Measurements from ENCODE around the gene VEPH1. TPM values are rescaled to one million over a fixed set of nuclear protein-coding genes. Genes with fewer than 3 reads are reported as not detected.
"Not testable (repeated sequence)": the region's sequence is repeated elsewhere in the genome, so short reads cannot be mapped to it uniquely, and the experiment has no call there.

Gene VEPH1
- total RNA-seq, 4 donors from 2014 or later: 5.8 TPM; not detected in 3

DNA sequence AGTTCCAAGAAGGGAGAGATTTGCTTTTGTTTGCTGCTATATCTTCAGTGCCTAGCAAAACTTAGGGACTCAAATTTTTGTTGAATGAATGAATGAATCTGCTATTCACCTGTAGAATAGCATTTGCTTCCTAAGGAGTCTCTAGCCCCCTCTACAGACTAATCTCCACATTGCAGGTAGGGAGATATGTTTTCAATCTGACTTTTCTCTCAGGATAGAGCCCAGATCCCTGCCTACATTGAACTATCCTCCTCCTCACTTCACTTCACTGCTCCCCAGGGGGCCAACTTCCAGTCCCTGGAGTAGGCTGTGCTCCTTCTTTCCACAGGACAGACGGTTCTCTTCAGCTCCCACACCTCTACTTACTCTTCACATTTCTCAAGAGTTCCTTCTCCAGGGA lies 148.5 kb downstream of the VEPH1 start:
- Histone ChIP-seq H3K4me1 (no peaks in the 10 kb centered on the region), H3K36me3 (no peaks in the 10 kb centered on the region), H3K27ac (no peak overlapping the region), H3K9me3 (no peaks in the 10 kb centered on the region), H3K4me3 (no peak overlapping the region), H3K27me3 (no peaks in the 10 kb centered on the region)
- TF ChIP-seq, protein P1, sequence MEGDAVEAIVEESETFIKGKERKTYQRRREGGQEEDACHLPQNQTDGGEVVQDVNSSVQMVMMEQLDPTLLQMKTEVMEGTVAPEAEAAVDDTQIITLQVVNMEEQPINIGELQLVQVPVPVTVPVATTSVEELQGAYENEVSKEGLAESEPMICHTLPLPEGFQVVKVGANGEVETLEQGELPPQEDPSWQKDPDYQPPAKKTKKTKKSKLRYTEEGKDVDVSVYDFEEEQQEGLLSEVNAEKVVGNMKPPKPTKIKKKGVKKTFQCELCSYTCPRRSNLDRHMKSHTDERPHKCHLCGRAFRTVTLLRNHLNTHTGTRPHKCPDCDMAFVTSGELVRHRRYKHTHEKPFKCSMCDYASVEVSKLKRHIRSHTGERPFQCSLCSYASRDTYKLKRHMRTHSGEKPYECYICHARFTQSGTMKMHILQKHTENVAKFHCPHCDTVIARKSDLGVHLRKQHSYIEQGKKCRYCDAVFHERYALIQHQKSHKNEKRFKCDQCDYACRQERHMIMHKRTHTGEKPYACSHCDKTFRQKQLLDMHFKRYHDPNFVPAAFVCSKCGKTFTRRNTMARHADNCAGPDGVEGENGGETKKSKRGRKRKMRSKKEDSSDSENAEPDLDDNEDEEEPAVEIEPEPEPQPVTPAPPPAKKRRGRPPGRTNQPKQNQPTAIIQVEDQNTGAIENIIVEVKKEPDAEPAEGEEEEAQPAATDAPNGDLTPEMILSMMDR (IDR thresholded peaks at IDR 0.05): no peak
- TF ChIP-seq POLR2A (IDR thresholded peaks at IDR 0.05): no peak
- no peak for DNase-seq

DNA sequence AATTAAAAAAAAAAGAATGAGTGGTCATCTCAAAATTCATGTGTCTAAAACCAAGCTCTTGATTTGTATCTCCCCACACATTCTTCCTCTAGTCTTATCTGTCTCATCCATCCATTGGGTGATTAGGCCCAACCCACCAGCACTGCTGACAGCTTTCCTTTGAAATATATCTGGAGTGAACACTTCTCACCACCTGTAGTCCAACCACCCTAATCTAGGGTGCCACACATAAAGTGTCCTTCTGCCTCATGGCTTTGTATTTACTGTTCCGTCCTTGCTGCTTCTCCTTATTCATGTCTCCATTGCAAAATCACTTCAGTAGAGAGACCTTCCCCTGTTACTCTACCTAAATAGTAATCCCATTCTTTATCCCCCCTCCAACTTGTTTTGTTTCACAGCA lies 149.0 kb downstream of the VEPH1 start:
- H3K9me3 ChIP-seq: no peaks in the 10 kb centered on the region
- H3K27ac ChIP-seq: no peak overlapping the region
- no peak for TF ChIP-seq POLR2A (IDR thresholded peaks at IDR 0.05)
- TF ChIP-seq, protein P1 (IDR thresholded peaks at IDR 0.05): no peak
- no peaks in the 10 kb centered on the region for H3K27me3 ChIP-seq
- no peaks in the 10 kb centered on the region for H3K4me1 ChIP-seq
- H3K4me3 ChIP-seq: no peak overlapping the region
- DNase-seq: no peak
- no peaks in the 10 kb centered on the region for H3K36me3 ChIP-seq

DNA sequence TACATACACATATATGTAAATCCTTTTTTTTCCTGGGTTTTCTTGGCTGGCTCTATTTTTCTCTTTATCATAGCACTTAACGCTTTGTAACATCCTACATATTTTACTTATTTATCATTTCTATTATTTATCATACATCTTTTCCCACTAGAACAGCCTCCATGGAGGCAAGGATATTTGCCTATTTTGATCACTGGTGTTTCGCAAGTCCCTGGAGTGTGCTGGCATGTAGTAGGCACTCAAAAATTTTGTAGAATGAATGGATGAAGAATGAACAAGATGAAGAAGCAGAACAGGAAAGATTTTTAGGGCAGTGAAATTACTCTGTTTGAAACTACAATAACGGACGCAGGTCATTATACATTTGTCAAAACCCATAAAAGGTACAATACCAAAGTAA lies 149.6 kb downstream of the VEPH1 start:
- no peaks in the 10 kb centered on the region for H3K27me3 ChIP-seq
- H3K27ac ChIP-seq: no peak overlapping the region
- no peak overlapping the region for H3K4me3 ChIP-seq
- H3K9me3 ChIP-seq: no peaks in the 10 kb centered on the region
- H3K36me3 ChIP-seq: no peaks in the 10 kb centered on the region
- no peak for DNase-seq
- no peaks in the 10 kb centered on the region for H3K4me1 ChIP-seq
- TF ChIP-seq POLR2A (IDR thresholded peaks at IDR 0.05): no peak
- TF ChIP-seq, protein P1 (IDR thresholded peaks at IDR 0.05): no peak

DNA sequence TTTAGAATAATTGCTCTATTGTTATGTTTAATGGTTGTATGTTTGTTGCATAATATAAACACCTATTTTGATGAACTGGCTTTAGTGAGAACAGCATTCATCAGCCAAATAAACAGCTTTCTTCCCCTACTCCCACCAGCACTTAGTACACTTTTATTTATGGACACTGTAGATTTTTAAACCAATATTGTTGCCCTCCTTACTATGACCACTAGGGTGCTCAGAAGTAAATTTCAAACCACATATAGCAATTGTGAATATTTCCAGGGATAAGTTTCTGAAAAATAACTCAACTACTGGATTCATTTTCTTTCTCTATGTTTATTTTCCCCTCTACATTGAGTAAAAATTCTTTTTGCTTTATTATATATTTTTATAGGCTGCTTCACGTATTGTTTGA lies 151.2 kb downstream of the VEPH1 start:
- no peak for DNase-seq
- no peaks in the 10 kb centered on the region for H3K9me3 ChIP-seq
- no peak overlapping the region for H3K27ac ChIP-seq
- no peak overlapping the region for H3K4me3 ChIP-seq
- no peaks in the 10 kb centered on the region for H3K27me3 ChIP-seq
- TF ChIP-seq, protein P1 (IDR thresholded peaks at IDR 0.05): peak in 1 of 6 experiments; percentile 16
- TF ChIP-seq POLR2A (IDR thresholded peaks at IDR 0.05): no peak
- H3K36me3 ChIP-seq: no peaks in the 10 kb centered on the region
- no peaks in the 10 kb centered on the region for H3K4me1 ChIP-seq

DNA sequence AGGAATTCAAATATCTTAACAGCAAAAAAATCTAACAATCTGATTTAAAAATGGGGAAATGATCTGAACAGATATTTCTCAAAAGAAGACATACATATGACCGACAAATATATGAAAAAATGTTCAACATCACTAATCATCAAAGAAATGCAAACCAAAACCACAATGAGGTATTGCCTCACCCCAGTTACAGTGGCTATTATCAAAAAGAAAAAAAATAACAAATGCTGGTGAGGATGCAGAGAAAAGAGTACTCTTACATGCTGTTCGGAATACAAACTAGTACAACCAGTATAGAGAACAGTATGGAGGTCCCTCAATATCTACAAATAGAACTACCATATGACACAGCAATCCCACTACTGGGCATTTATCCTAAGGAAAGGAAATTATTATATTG lies 152.6 kb downstream of the VEPH1 start:
- not testable (repeated sequence) for H3K4me1 ChIP-seq, H3K27ac ChIP-seq, DNase-seq, H3K27me3 ChIP-seq, H3K4me3 ChIP-seq, H3K9me3 ChIP-seq, H3K36me3 ChIP-seq

DNA sequence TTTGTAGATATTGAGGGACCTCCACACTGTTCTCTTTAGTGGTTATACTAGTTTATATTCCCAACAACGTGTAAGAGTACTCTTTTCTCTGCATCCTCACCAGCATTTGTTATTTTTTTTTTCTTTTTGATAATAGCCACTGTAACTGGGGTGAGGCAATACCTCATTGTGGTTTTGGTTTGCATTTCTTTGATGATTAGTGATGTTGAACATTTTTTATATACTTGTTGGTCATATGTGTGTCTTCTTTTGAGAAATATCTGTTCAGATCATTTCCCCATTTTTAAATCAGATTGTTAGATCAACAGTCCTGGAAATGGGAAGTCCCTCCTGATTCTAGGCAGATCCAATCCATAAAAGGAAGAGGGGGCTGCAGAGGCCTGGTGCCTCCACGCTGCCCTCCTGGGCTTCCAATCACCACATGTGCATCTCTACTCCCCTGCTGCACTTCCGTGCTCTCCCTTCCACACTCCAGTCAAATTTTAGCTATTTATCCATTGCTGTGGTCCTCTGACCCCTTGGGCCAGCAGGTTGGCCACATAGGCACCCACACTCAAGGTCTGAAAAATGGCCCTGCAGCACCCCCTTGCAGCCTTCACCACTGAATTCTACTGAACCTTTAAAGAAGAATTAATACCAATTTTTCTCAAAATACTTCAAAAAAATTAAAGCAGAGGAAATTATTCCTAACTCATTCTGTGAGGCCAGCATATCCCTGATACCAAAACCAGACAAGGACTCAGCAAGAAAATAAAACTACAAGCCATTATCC lies 154.7 kb downstream of the VEPH1 start:
- not testable (repeated sequence) for H3K27me3 ChIP-seq, H3K9me3 ChIP-seq, H3K36me3 ChIP-seq, DNase-seq, H3K4me3 ChIP-seq, H3K4me1 ChIP-seq, H3K27ac ChIP-seq

Measured in Peyer's patch (tissue), 4 donors.